ENCODE results near the gene HASPIN. TPM values are rescaled to one million over a fixed set of nuclear protein-coding genes. Genes with fewer than 3 reads are reported as not detected.

The HASPIN gene
- polyA plus RNA-seq, 1 donor from 2014 or later, result 0.32 TPM

- Histone ChIP-seq H3K27ac (ENCODE audit: low read length) (no peak overlapping the region), H3K9me2 (ENCODE audit: insufficient read depth, low read length) (no peaks in the 10 kb centered on the region), H3F3A (ENCODE audit: insufficient read depth, low read length, poor library complexity, severe bottlenecking) (no peaks in the 10 kb centered on the region), H3K27me3 (ENCODE audit: insufficient read depth, low read depth, low read length) (no peaks in the 10 kb centered on the region), H3K36me3 (ENCODE audit: insufficient read depth, low read length) (no peaks in the 10 kb centered on the region), H3K9ac (ENCODE audit: low read length) (no peak overlapping the region), H2AFZ (ENCODE audit: low read depth, low read length) (no peak overlapping the region), H3K4me3 (ENCODE audit: low read length) (no peak overlapping the region), H3K79me2 (replicated peaks; ENCODE audit: insufficient read depth, low read length) (no peaks in the 10 kb centered on the region), H3K4me2 (ENCODE audit: low read length) (no peak overlapping the region), H4K20me1 (ENCODE audit: insufficient read depth) (no peaks in the 10 kb centered on the region), H3K9me3 (ENCODE audit: low read length) (no peaks in the 10 kb centered on the region)
- TF ChIP-seq RAD21 (conservative IDR thresholded peaks at IDR 0.05), result no peak
- no peak for TF ChIP-seq EZH2 (IDR thresholded peaks at IDR 0.05; ENCODE audit: borderline replicate concordance, insufficient read depth, low read length, poor library complexity, severe bottlenecking)
- no peak for TF ChIP-seq SMC3 (conservative IDR thresholded peaks at IDR 0.05; ENCODE audit: poor library complexity)
- no peak for TF ChIP-seq REST (IDR thresholded peaks at IDR 0.05; ENCODE audit: borderline replicate concordance)
- no peak for TF ChIP-seq POLR2AphosphoS5 (IDR thresholded peaks at IDR 0.05)
- TF ChIP-seq TAF1 (IDR thresholded peaks at IDR 0.05; ENCODE audit: low read depth), result no peak
- no peak for TF ChIP-seq CTCF (IDR thresholded peaks at IDR 0.05; ENCODE audit: poor library complexity, severe bottlenecking)
These were observed 15.3 kb upstream of the HASPIN start for GRCh38 chr17:3708366-3708765.

DNA sequence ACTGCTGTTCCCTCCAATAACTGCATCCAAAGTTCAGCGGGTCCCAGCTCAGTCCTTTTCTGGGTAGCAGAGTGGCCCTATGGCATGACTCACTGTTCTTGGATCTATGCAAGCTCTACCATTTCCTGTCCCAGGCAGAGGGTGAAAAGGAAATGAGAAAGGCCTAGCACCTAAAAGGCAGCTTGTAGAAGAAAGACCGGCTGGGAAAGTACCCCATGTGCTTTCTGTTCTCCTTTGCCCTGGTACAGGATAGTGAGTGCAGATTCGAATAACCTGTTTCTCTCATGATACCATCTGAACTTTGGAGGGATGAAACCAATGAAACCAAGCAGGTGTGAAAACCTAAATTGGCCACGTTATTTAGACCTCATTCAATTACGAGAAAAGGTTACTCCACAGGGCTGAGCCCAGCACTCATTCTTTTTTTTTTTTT is 12.7 kb upstream of the HASPIN start:
- no peaks in the 10 kb centered on the region for H3F3A ChIP-seq (ENCODE audit: insufficient read depth, low read length, poor library complexity, severe bottlenecking)
- no peaks in the 10 kb centered on the region for H3K27me3 ChIP-seq (ENCODE audit: insufficient read depth, low read depth, low read length)
- H3K9me3 ChIP-seq (ENCODE audit: low read length), result no peaks in the 10 kb centered on the region
- peaks cover 4% of the 10 kb centered on the region for H3K36me3 ChIP-seq (ENCODE audit: insufficient read depth, low read length)
- TF ChIP-seq RAD21 (conservative IDR thresholded peaks at IDR 0.05) (no peak), EP300 (conservative IDR thresholded peaks at IDR 0.05; ENCODE audit: poor library complexity, severe bottlenecking) (no peak), MXI1 (conservative IDR thresholded peaks at IDR 0.05; ENCODE audit: poor library complexity, severe bottlenecking) (no peak), POLR2AphosphoS5 (IDR thresholded peaks at IDR 0.05) (no peak), REST (IDR thresholded peaks at IDR 0.05; ENCODE audit: borderline replicate concordance) (no peak), EZH2 (IDR thresholded peaks at IDR 0.05; ENCODE audit: borderline replicate concordance, insufficient read depth, low read length, poor library complexity, severe bottlenecking) (no peak), TAF1 (IDR thresholded peaks at IDR 0.05; ENCODE audit: low read depth) (no peak), CTCF (IDR thresholded peaks at IDR 0.05; ENCODE audit: poor library complexity, severe bottlenecking) (no peak), SMC3 (conservative IDR thresholded peaks at IDR 0.05; ENCODE audit: poor library complexity) (no peak)
- no peaks in the 10 kb centered on the region for H3K9me2 ChIP-seq (ENCODE audit: insufficient read depth, low read length)
- no peak overlapping the region for H3K27ac ChIP-seq (ENCODE audit: low read length)
- H4K20me1 ChIP-seq (ENCODE audit: insufficient read depth), result no peaks in the 10 kb centered on the region
- H3K4me2 ChIP-seq (ENCODE audit: low read length), result no peak overlapping the region
- H2AFZ ChIP-seq (ENCODE audit: low read depth, low read length), result no peak overlapping the region
- no peak overlapping the region for H3K9ac ChIP-seq (ENCODE audit: low read length)
- H3K79me2 ChIP-seq (replicated peaks; ENCODE audit: insufficient read depth, low read length), result no peaks in the 10 kb centered on the region
- no peak overlapping the region for H3K4me3 ChIP-seq (ENCODE audit: low read length)

Measured in neural cell (in vitro differentiated cells).